22Rv1 (cell line): ENCODE data around the gene PKHD1.

Experiments used
- ZFX ChIP-seq: fragments of 450-650 bp; IDR thresholded peaks from 2 replicates; pipeline ENCODE4 v1.6.1; 2017; ENCODE audit warnings: antibody characterized with exemption, borderline replicate concordance
- TF ChIP-seq, protein P1 (sequence below): fragments of 450-650 bp; IDR thresholded peaks from 2 replicates; pipeline ENCODE4 v1.5.1; 2017; ENCODE audit warnings: mild to moderate bottlenecking

DNA sequence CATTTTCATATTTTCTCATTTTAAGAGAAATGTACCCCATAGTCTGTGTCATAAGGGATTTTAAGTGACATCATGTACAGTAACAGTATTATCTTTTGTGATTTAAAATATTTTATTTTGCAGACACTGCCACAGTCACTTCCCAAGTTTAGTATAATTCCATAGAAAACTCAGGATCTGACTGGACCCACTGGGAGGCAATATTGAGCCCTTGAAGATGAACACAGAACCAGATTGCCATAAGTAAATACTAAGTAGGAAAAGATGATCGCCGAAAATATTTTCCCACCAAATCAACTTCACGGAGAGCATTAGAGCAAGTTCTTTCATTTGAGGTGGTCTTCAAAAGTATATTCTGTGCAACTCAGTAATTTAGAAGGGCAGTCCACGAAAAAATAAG lies 17.6 kb upstream of the PKHD1 start:
- TF ChIP-seq, protein P1, sequence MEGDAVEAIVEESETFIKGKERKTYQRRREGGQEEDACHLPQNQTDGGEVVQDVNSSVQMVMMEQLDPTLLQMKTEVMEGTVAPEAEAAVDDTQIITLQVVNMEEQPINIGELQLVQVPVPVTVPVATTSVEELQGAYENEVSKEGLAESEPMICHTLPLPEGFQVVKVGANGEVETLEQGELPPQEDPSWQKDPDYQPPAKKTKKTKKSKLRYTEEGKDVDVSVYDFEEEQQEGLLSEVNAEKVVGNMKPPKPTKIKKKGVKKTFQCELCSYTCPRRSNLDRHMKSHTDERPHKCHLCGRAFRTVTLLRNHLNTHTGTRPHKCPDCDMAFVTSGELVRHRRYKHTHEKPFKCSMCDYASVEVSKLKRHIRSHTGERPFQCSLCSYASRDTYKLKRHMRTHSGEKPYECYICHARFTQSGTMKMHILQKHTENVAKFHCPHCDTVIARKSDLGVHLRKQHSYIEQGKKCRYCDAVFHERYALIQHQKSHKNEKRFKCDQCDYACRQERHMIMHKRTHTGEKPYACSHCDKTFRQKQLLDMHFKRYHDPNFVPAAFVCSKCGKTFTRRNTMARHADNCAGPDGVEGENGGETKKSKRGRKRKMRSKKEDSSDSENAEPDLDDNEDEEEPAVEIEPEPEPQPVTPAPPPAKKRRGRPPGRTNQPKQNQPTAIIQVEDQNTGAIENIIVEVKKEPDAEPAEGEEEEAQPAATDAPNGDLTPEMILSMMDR: no peak; the same call in 1 of the 2 replicates
- no peak for TF ChIP-seq ZFX
